HepG2 (cell line): ENCODE measurements around the gene FAF2. TPM values are rescaled to one million over a fixed set of nuclear protein-coding genes. Genes with fewer than 3 reads are reported as not detected.

Source experiments
- ATAC-seq: fragments of 200-7000 bp; cut with Tn5 transposase; 3 replicates; pipeline ENCODE4 v1.9.1; 2020; ENCODE audit warnings: mild to moderate bottlenecking, moderate library complexity
- BruUV-seq: library from RNA; stranded (reverse); fragments of 400-500 nt; replicated peaks from 2 replicates; lab custom pipeline; 2021; lab: Mats Ljungman, UMichigan
- CTCF ChIA-PET: fragments of 300-600 bp; formaldehyde crosslinking; extraction: SDS; loops from one replicate; lab custom pipeline; 2021; ENCODE audit warnings: low total read pairs, inconsistent platforms, low intra/inter-chr PET ratio; lab: Yijun Ruan, JAX
- POLR2A ChIA-PET: fragments of 350-600 bp; sonication (Branson Sonifier 250); formaldehyde crosslinking; loops from one replicate; lab custom pipeline; 2020; ENCODE audit warnings: antibody characterized with exemption, inconsistent platforms; lab: Yijun Ruan, JAX
- DNase-seq: peaks from one replicate; pipeline ENCODE4 v3.0.0-alpha.2; 2015; ENCODE audit warnings: low spot score
- FAIRE-seq: peaks from 3 replicates; lab custom pipeline; 2011; peaks lifted over from hg19 to GRCh38; lab: Jason Lieb, UNC
- H2AFZ ChIP-seq: one replicate; pipeline ENCODE4 v1.6.1; 2011; ENCODE audit warnings: low read length, inconsistent platforms
- H3K27ac ChIP-seq: fragments of 300-600 bp; 3 replicates; pipeline ENCODE4 v1.8.0; 2011; ENCODE audit warnings: mixed run types, mild to moderate bottlenecking, mixed read lengths, low read length, inconsistent platforms; ENCODE audit not compliant: insufficient read depth; ENCODE audit errors: extremely low read length
- H3K27me3 ChIP-seq, 2 experiments: fragments of 200-600 bp in 1 of 2; 2 replicates in 1 of 2; 3 replicates in 1 of 2; pipeline versions ENCODE4 v1.6.0 to v1.8.0; 2011; ENCODE audit warnings: low read length in 2 of 2, mild to moderate bottlenecking in 2 of 2, moderate library complexity in 2 of 2, inconsistent platforms in 1 of 2; ENCODE audit not compliant: insufficient read depth in 2 of 2, control insufficient read depth in 1 of 2
- H3K36me3 ChIP-seq, 2 experiments: fragments of 200-600 bp in 1 of 2; replicated peaks in 1 of 2; 2 replicates in 1 of 2; 3 replicates in 1 of 2; pipeline versions ENCODE4 v1.5.1 to v1.8.0; 2011; ENCODE audit warnings: low read length in 2 of 2, inconsistent platforms in 1 of 2; ENCODE audit not compliant: insufficient read depth in 2 of 2, control insufficient read depth in 1 of 2
- H3K4me1 ChIP-seq: 2 replicates; pipeline ENCODE4 v1.5.1; 2012; ENCODE audit warnings: low read length, inconsistent platforms; ENCODE audit not compliant: insufficient read depth
- H3K4me2 ChIP-seq: 2 replicates; pipeline ENCODE4 v1.6.0; 2011; ENCODE audit warnings: low read depth, low read length, inconsistent platforms
- H3K4me3 ChIP-seq, 3 experiments: fragments of 200-600 bp in 1 of 3; sonication (generic), shearing (Covaris generic) in 1 of 3; replicated peaks in 1 of 3; 2 replicates each; pipeline ENCODE4 v1.5.1; 2011 to 2016; ENCODE audit warnings: low read length in 3 of 3, inconsistent platforms in 2 of 3, low read depth in 2 of 3, mild to moderate bottlenecking in 2 of 3, control low read depth in 1 of 3, mixed read lengths in 1 of 3; ENCODE audit not compliant: insufficient read depth in 1 of 3
- H3K79me2 ChIP-seq: one replicate; pipeline ENCODE4 v1.6.1; 2011; ENCODE audit warnings: low read length, inconsistent platforms; ENCODE audit not compliant: insufficient read depth
- H3K9ac ChIP-seq: 2 replicates; pipeline ENCODE4 v1.6.0; 2011; ENCODE audit warnings: mild to moderate bottlenecking, low read depth, low read length, inconsistent platforms; ENCODE audit not compliant: insufficient read depth
- H3K9me3 ChIP-seq: 2 replicates; pipeline ENCODE4 v1.5.1; 2012; ENCODE audit warnings: mild to moderate bottlenecking, low read length
- H4K20me1 ChIP-seq: 2 replicates; pipeline ENCODE4 v1.6.0; 2011; ENCODE audit warnings: inconsistent platforms, mild to moderate bottlenecking, low read length, moderate library complexity; ENCODE audit not compliant: insufficient read depth
- CEBPB ChIP-seq: IDR thresholded peaks from 2 replicates; pipeline ENCODE4 v1.6.1; 2011; ENCODE audit warnings: low read depth, low read length, improper control_type of control experiment, borderline replicate concordance
- DNMT1 ChIP-seq: sonication (generic); formaldehyde crosslinking; IDR thresholded peaks from 2 replicates; pipeline ENCODE4 v1.5.1; 2020; ENCODE audit warnings: mild to moderate bottlenecking, missing genetic modification reagents
- GFI1 ChIP-seq: sonication (generic); formaldehyde crosslinking; IDR thresholded peaks from 2 replicates; pipeline ENCODE4 v1.5.0; 2020; ENCODE audit warnings: missing genetic modification reagents, mild to moderate bottlenecking, borderline replicate concordance
- HNRNPL ChIP-seq: fragments of 200-400 bp; formaldehyde crosslinking; IDR thresholded peaks from 2 replicates; pipeline ENCODE4 v1.6.1; 2017; ENCODE audit warnings: mild to moderate bottlenecking, low read depth, low read length
- MBD4 ChIP-seq: IDR thresholded peaks from 2 replicates; pipeline ENCODE4 v1.6.1; 2012; ENCODE audit warnings: low read length, inconsistent platforms, borderline replicate concordance
- NKX3-1 ChIP-seq: sonication (generic); formaldehyde crosslinking; IDR thresholded peaks from 2 replicates; pipeline ENCODE4 v1.5.0; 2020; ENCODE audit warnings: missing genetic modification reagents
- NR2C2 ChIP-seq: sonication (generic); formaldehyde crosslinking; IDR thresholded peaks from 2 replicates; pipeline ENCODE4 v1.4.0; 2020; ENCODE audit warnings: missing genetic modification reagents, mild to moderate bottlenecking, moderate library complexity, borderline replicate concordance
- NR3C1 ChIP-seq: sonication (generic); formaldehyde crosslinking; IDR thresholded peaks from 2 replicates; pipeline ENCODE4 v1.4.0; 2020; ENCODE audit warnings: missing genetic modification reagents
- SIX1 ChIP-seq: sonication (generic); formaldehyde crosslinking; IDR thresholded peaks from 2 replicates; pipeline ENCODE4 v1.4.0; 2020; ENCODE audit warnings: missing genetic modification reagents, borderline replicate concordance
- TARDBP ChIP-seq: sonication (generic); formaldehyde crosslinking; IDR thresholded peaks from 2 replicates; pipeline ENCODE4 v1.8.0; 2022; ENCODE audit warnings: mild to moderate bottlenecking, missing genetic modification reagents
- TRIM22 ChIP-seq: fragments of 450-650 bp; IDR thresholded peaks from 2 replicates; pipeline ENCODE4 v1.6.1; 2017
- ZBTB4 ChIP-seq: sonication (generic); formaldehyde crosslinking; IDR thresholded peaks from 2 replicates; pipeline ENCODE4 v1.4.0; 2020; ENCODE audit warnings: missing genetic modification reagents, mild to moderate bottlenecking, borderline replicate concordance
- ZNF317 ChIP-seq: sonication (generic); formaldehyde crosslinking; IDR thresholded peaks from 2 replicates; pipeline ENCODE4 v1.5.0; 2020; ENCODE audit warnings: mild to moderate bottlenecking, missing genetic modification reagents
- ZNF333 ChIP-seq: sonication (generic); formaldehyde crosslinking; IDR thresholded peaks from 2 replicates; pipeline ENCODE4 v1.4.0; 2020; ENCODE audit warnings: mild to moderate bottlenecking, missing genetic modification reagents, borderline replicate concordance
- ZNF550 ChIP-seq: sonication (generic); formaldehyde crosslinking; IDR thresholded peaks from 2 replicates; pipeline ENCODE4 v1.4.0; 2020; ENCODE audit warnings: mild to moderate bottlenecking, missing genetic modification reagents, borderline replicate concordance
- ZNF563 ChIP-seq: sonication (generic); formaldehyde crosslinking; IDR thresholded peaks from 2 replicates; pipeline ENCODE4 v1.8.0; 2022; ENCODE audit warnings: mild to moderate bottlenecking, moderate library complexity, missing genetic modification reagents
- ZNF746 ChIP-seq: sonication (generic); formaldehyde crosslinking; IDR thresholded peaks from 2 replicates; pipeline ENCODE4 v1.8.0; 2022; ENCODE audit warnings: mild to moderate bottlenecking, missing genetic modification reagents
- WGBS: methylation state at CpG from one replicate; pipeline ENCODE4 v1.1.6; 2017; ENCODE audit warnings: low lambda C conversion rate; 5-methylcytosine and 5-hydroxymethylcytosine counted together
- in situ Hi-C: cut with HindIII; loops from 2 replicates; pipeline ENCODE4 v1.10.0; 2017; ENCODE audit warnings: low pct_unique_long_range_greater_than_20kb; ENCODE audit not compliant: extremely low pct_ligation_motif_present
- intact Hi-C: fragments of 100-400 bp; cut with micrococcal nuclease; formaldehyde crosslinking; loops from one replicate; pipeline ENCODE4 v1.10.0; 2022; ENCODE audit not compliant: unreplicated experiment
- polyA plus RNA-seq, 8 experiments: library from polyadenylated mRNA; depleted of rRNA in 3 of 8; stranded (reverse) in 7 of 8; unstranded in 1 of 8; fragments of >200 nt; fragmentation: Illumina TruSeq in 4 of 8; extraction: Trizol in 4 of 8; gene quantifications; 2 replicates each; pipeline versions ENCODE4 v1.2.1 to v1.2.3, GENCODE V29; 2011 to 2016; ENCODE audit warnings: low read depth in 4 of 8, missing spikeins in 1 of 8, mixed read lengths in 1 of 8; ENCODE audit not compliant: insufficient read depth in 1 of 8
- total RNA-seq, 5 experiments: library from RNA; depleted of rRNA; stranded (reverse); fragments of >200 nt; fragmentation: Illumina TruSeq; extraction: Trizol; gene quantifications; 2 replicates each; pipeline ENCODE4 v1.2.3, GENCODE V29; 2016; ENCODE audit warnings: low read depth in 1 of 5

The FAF2 gene
- total and polyA plus RNA-seq, 2 of the 13 experiments (the other 11 are each of a cell fraction or from before 2014, with no cell fraction given), result 27.8 to 34.3 TPM

- TF ChIP-seq TARDBP (CRISPR knock-in tag) (no peak), NR2C2 (CRISPR knock-in tag) (no peak), MBD4 (no peak), ZNF563 (CRISPR knock-in tag) (no peak), ZNF746 (no peak), HNRNPL (no peak), ZNF317 (CRISPR knock-in tag) (no peak), ZNF550 (CRISPR knock-in tag) (no peak), ZBTB4 (no peak), CEBPB (no peak), DNMT1 (no peak), NR3C1 (CRISPR knock-in tag) (no peak), GFI1 (CRISPR knock-in tag) (no peak), NKX3-1 (no peak), SIX1 (CRISPR knock-in tag) (no peak), TRIM22 (no peak), ZNF333 (no peak)
- no peak overlapping the region for H3K4me2 ChIP-seq
- no peak overlapping the region for H3K4me3 ChIP-seq
- H4K20me1 ChIP-seq, result no peaks in the 10 kb centered on the region
- intact Hi-C loops, result no loop called here
- FAIRE-seq (no peak), ATAC-seq (no peak), DNase-seq (no peak)
- H3K79me2 ChIP-seq, result no peaks in the 10 kb centered on the region
- H3K9me3 ChIP-seq, result no peaks in the 10 kb centered on the region
- H3K9ac ChIP-seq, result no peak overlapping the region
- CTCF ChIA-PET, result no interaction called here
- in situ Hi-C loops, result no loop called here
- H3K27me3 ChIP-seq, result peaks cover 0 to 8% of the 10 kb centered on the region in 2 experiments; a peak in 2 of 5 replicates
- H3K27ac ChIP-seq, result no peak overlapping the region
- WGBS, result 88% methylated on average over 6 of the region's 6 CpGs
- peaks cover 8 to 11% of the 10 kb centered on the region in 2 experiments; a peak in 4 of 5 replicates for H3K36me3 ChIP-seq
- POLR2A ChIA-PET, result no interaction called here
- no peak overlapping the region for H2AFZ ChIP-seq
- peaks cover 22% of the 10 kb centered on the region; the same call in 1 of the 2 replicates for H3K4me1 ChIP-seq
- no TSS peak for BruUV-seq
Measured at GRCh38 chr5:176524138-176524537, 76.0 kb downstream of the FAF2 start.
